SHP77 (cell line): Measurements from ENCODE around the gene BTAF1.

Experiments
- DNase-seq, 2 experiments: peaks; one replicate each; lab custom pipeline; 2025; lab: John Stamatoyannopoulos, UW

Gene BTAF1

GRCh38 chr10:91908337-91909116 is 15.0 kb upstream of the BTAF1 start:
- DNase-seq: peak; percentile 73

GRCh38 chr10:91909117-91909677 is 14.4 kb upstream of the BTAF1 start, which contains the start of gene FGFBP3:
Gene FGFBP3 (minus strand): TSS chr10:91909486. CDS start chr10:91908969, 517 bp downstream.
- peak; percentile 38 to 41 for DNase-seq

- DNase-seq: no peak
Observed at GRCh38 chr10:91910467-91910866, 13.1 kb upstream of the BTAF1 start.

GRCh38 chr10:91919651-91920050 is 3.9 kb upstream of the BTAF1 start:
- DNase-seq: no peak

GRCh38 chr10:91924212-91925021 is 847 bp downstream of the BTAF1 start:
- no peak for DNase-seq

GRCh38 chr10:91925022-91925320 is 1.4 kb downstream of the BTAF1 start:
- DNase-seq: no peak

GRCh38 chr10:91930939-91931338 is 7.4 kb downstream of the BTAF1 start:
- DNase-seq: no peak

- no peak for DNase-seq
Observed at GRCh38 chr10:91931526-91932190, 8.1 kb downstream of the BTAF1 start.

- no peak for DNase-seq
Observed at GRCh38 chr10:91932737-91933136, 9.2 kb downstream of the BTAF1 start.

GRCh38 chr10:91935886-91936285 is 12.3 kb downstream of the BTAF1 start:
- no peak for DNase-seq

GRCh38 chr10:91939653-91940052 is 16.1 kb downstream of the BTAF1 start:
- no peak for DNase-seq

- DNase-seq: no peak
Observed at GRCh38 chr10:91941426-91941825, 17.9 kb downstream of the BTAF1 start.

GRCh38 chr10:91944880-91945630 is 21.5 kb downstream of the BTAF1 start:
- no peak for DNase-seq

GRCh38 chr10:91953600-91954160 is 30.1 kb downstream of the BTAF1 start:
- DNase-seq: no peak

- no peak for DNase-seq
Observed at GRCh38 chr10:91955114-91955513, 31.5 kb downstream of the BTAF1 start.

GRCh38 chr10:91957091-91957490 is 33.5 kb downstream of the BTAF1 start:
- no peak for DNase-seq

- DNase-seq: no peak
Observed at GRCh38 chr10:91969297-91969696, 45.7 kb downstream of the BTAF1 start.

GRCh38 chr10:91974960-91975359 is 51.4 kb downstream of the BTAF1 start:
- no peak for DNase-seq

- no peak for DNase-seq
Observed at GRCh38 chr10:91975438-91975837, 51.9 kb downstream of the BTAF1 start.

- no peak for DNase-seq
Observed at GRCh38 chr10:91976317-91977051, 52.9 kb downstream of the BTAF1 start.

GRCh38 chr10:91977491-91977890 is 53.9 kb downstream of the BTAF1 start:
- no peak for DNase-seq
